ENCODE results near the gene SMKR1. TPM values are rescaled to one million over a fixed set of nuclear protein-coding genes. Genes with fewer than 3 reads are reported as not detected.

SMKR1 gene
- total and polyA plus RNA-seq, 9 of the 15 experiments (the other 6 are each of a cell fraction or from before 2014, with no cell fraction given) = 0.58 to 1.8 (median 0.93) TPM; not detected in 1

DNA sequence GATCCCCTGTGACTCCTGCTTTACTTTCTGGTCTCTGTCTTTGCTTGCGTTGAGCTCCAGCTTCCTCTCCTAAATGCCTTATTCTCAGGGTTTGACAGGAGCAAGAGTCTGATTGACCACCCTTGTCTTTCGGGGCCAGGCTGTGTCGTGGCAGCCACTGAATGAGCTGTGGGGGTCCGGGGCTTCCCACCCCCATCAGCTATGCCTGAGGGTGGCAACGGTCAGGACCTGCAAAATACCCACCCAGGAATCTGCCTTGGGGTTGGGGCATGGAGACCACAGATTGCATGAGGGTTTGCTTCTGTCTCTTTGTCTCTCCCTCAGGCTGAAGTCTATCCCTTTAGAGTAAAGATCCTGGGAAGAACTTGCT, 20.6 kb downstream of the SMKR1 start:
- Histone ChIP-seq H3K79me2 (ENCODE audit: control insufficient read depth, insufficient read depth, low read length) (no peaks in the 10 kb centered on the region), H2AFZ (ENCODE audit: low read depth, low read length) (no peak overlapping the region), H4K20me1 (replicated peaks; ENCODE audit: control insufficient read depth, insufficient read depth, low read length) (no peaks in the 10 kb centered on the region), H3K36me3 (ENCODE audit: control insufficient read depth, insufficient read depth, low read length) (no peaks in the 10 kb centered on the region), H3K4me1 (replicated peaks in 1 of 2; ENCODE audit: control insufficient read depth in 2 of 2, insufficient read depth in 2 of 2, low read length in 2 of 2) (peaks cover 6 to 11% of the 10 kb centered on the region in 2 experiments; a peak in 3 of 5 replicates), H3K9ac (ENCODE audit: insufficient read depth in 1 of 2, low read depth in 2 of 2, low read length in 2 of 2) (no peak overlapping the region), H3K27ac (ENCODE audit: extremely low read depth, low read depth, low read length) (no peak overlapping the region), H3K4me3 (no peak overlapping the region), H3K9me1 (ENCODE audit: control insufficient read depth, insufficient read depth, low read length) (no peaks in the 10 kb centered on the region), H3K9me3 (replicated peaks; ENCODE audit: control insufficient read depth, insufficient read depth, low read depth, low read length) (no peaks in the 10 kb centered on the region), H3K27me3 (ENCODE audit: control insufficient read depth in 2 of 2, insufficient read depth in 2 of 2, low read length in 2 of 2) (peaks cover 16 to 44% of the 10 kb centered on the region in 2 experiments; a peak in 3 of 5 replicates), H3K4me2 (ENCODE audit: insufficient read depth, low read length) (no peak overlapping the region)
- no TSS peak for BruUV-seq (replicated peaks)
- ChIA-PET CTCF (ENCODE audit: low intra/inter-chr PET ratio) (no interaction called here), POLR2A (interaction anchor here (0.6 to 0.9 kb wide), 2 partner anchors 9 kb away, joined by 3 to 6 read pairs; no protein-coding TSS in a partner anchor)
- in situ Hi-C loops (cut with MboI) (loop anchor here (10.0 kb wide), 1 partner anchor 1698 kb away; no protein-coding TSS in a partner anchor), intact Hi-C loops (cut with micrococcal nuclease) (no loop called here)
- ATAC-seq (no peak), FAIRE-seq (no peak), DNase-seq (ENCODE audit: extremely low read depth in 1 of 4, low spot score in 3 of 4) (no peak)
- 9% methylated on average over 5 of the region's 5 CpGs for WGBS (ENCODE audit: insufficient coverage, low coverage, missing lambda C conversion rate)
- TF ChIP-seq POLR2A (conservative IDR thresholded peaks at IDR 0.05) (no peak), SUPT5H (IDR thresholded peaks at IDR 0.05) (no peak), ESRRA (IDR thresholded peaks at IDR 0.05; ENCODE audit: borderline replicate concordance, low read depth) (no peak), NR3C1 (CRISPR knock-in tag; IDR thresholded peaks at IDR 0.05) (no peak), NFRKB (IDR thresholded peaks at IDR 0.05; ENCODE audit: low read depth) (no peak), CEBPG (CRISPR knock-in tag; IDR thresholded peaks at IDR 0.05) (no peak), CEBPG (tag; conservative IDR thresholded peaks at IDR 0.05 in 1 of 2, IDR thresholded peaks at IDR 0.05 in 1 of 2) (no peak), BMI1 (IDR thresholded peaks at IDR 0.05; ENCODE audit: low read length) (no peak), ZNF561 (CRISPR knock-in tag; conservative IDR thresholded peaks at IDR 0.05) (no peak), CBX2 (IDR thresholded peaks at IDR 0.05; ENCODE audit: insufficient read depth, low read length, poor library complexity, severe bottlenecking) (no peak)
- TF ChIP-seq, protein P1, sequence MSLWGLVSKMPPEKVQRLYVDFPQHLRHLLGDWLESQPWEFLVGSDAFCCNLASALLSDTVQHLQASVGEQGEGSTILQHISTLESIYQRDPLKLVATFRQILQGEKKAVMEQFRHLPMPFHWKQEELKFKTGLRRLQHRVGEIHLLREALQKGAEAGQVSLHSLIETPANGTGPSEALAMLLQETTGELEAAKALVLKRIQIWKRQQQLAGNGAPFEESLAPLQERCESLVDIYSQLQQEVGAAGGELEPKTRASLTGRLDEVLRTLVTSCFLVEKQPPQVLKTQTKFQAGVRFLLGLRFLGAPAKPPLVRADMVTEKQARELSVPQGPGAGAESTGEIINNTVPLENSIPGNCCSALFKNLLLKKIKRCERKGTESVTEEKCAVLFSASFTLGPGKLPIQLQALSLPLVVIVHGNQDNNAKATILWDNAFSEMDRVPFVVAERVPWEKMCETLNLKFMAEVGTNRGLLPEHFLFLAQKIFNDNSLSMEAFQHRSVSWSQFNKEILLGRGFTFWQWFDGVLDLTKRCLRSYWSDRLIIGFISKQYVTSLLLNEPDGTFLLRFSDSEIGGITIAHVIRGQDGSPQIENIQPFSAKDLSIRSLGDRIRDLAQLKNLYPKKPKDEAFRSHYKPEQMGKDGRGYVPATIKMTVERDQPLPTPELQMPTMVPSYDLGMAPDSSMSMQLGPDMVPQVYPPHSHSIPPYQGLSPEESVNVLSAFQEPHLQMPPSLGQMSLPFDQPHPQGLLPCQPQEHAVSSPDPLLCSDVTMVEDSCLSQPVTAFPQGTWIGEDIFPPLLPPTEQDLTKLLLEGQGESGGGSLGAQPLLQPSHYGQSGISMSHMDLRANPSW (CRISPR knock-in tag; IDR thresholded peaks at IDR 0.05) = no peak
